NCI-H460 (cell line): ENCODE results near the gene BCL11B. TPM values are rescaled to one million over a fixed set of nuclear protein-coding genes. Genes with fewer than 3 reads are reported as not detected.

ENCODE experiments used
- DNase-seq: peaks from one replicate; pipeline ENCODE4 v3.0.0-alpha.2; 2016; ENCODE audit warnings: low read depth; ENCODE audit errors: extremely low read depth
- total RNA-seq: library from RNA; depleted of rRNA; stranded (reverse); fragments of >200 nt; shearing (Covaris generic); gene quantifications from 2 replicates; pipeline ENCODE4 v1.2.3, GENCODE V29; 2014

Gene BCL11B
- total RNA-seq, 1 experiment from 2014 or later = not detected

- DNase-seq = no peak
Observed at GRCh38 chr14:99287269-99287942, 15.4 kb upstream of the BCL11B start.

- no peak for DNase-seq
Observed at GRCh38 chr14:99286761-99287160, 14.8 kb upstream of the BCL11B start.

- no peak for DNase-seq
Observed at GRCh38 chr14:99284254-99285004, 12.4 kb upstream of the BCL11B start.

- DNase-seq = no peak
Observed at GRCh38 chr14:99282261-99283050, 10.5 kb upstream of the BCL11B start.

- no peak for DNase-seq
Observed at GRCh38 chr14:99281396-99281795, 9.4 kb upstream of the BCL11B start.

- DNase-seq = no peak
Observed at GRCh38 chr14:99280852-99281251, 8.9 kb upstream of the BCL11B start.

- no peak for DNase-seq
Observed at GRCh38 chr14:99280066-99280731, 8.2 kb upstream of the BCL11B start.

- no peak for DNase-seq
Observed at GRCh38 chr14:99278836-99279235, 6.8 kb upstream of the BCL11B start.

GRCh38 chr14:99277530-99277929, 5.5 kb upstream of the BCL11B start:
- DNase-seq = no peak

GRCh38 chr14:99276482-99276881, 4.5 kb upstream of the BCL11B start:
- DNase-seq = no peak

GRCh38 chr14:99275222-99275584, 3.2 kb upstream of the BCL11B start:
- no peak for DNase-seq

- DNase-seq = peak; percentile 70
Observed at GRCh38 chr14:99274346-99275221, 2.6 kb upstream of the BCL11B start.

- DNase-seq = no peak
Observed at GRCh38 chr14:99273766-99274345, 1.9 kb upstream of the BCL11B start.

- no peak for DNase-seq
Observed at GRCh38 chr14:99272899-99273765, 1.1 kb upstream of the BCL11B start.

- no peak for DNase-seq
Observed at GRCh38 chr14:99272632-99272898, 568 bp upstream of the BCL11B start.

- no peak for DNase-seq
Observed at GRCh38 chr14:99271221-99271941, 616 bp downstream of the BCL11B start.

GRCh38 chr14:99270458-99271220, 1.4 kb downstream of the BCL11B start:
- DNase-seq = no peak
